Activated CD4-positive, alpha-beta T cell treated with anti-CD3 and anti-CD28 coated beads, Interleukin-2, amount 50 U/mL, for 4 hours (primary cell): Measurements from ENCODE around the gene AMIGO1.
"Not testable (repeated sequence)": the region's sequence is repeated elsewhere in the genome, so short reads cannot be mapped to it uniquely, and the experiment has no call there.

Experiments
- DNase-seq, 2 experiments: peaks; one replicate each; pipeline ENCODE4 v3.0.0-alpha.2; 2020

The AMIGO1 gene

GRCh38 chr1:109482791-109483671 lies 26.5 kb downstream of the AMIGO1 start:
- DNase-seq, result peak; percentile 26 to 31

- DNase-seq, result no peak
Observed at GRCh38 chr1:109482242-109482641, 27.3 kb downstream of the AMIGO1 start.

- no peak for DNase-seq
Observed at GRCh38 chr1:109481646-109482045, 27.9 kb downstream of the AMIGO1 start.

- DNase-seq, result no peak
Observed at GRCh38 chr1:109479901-109480300, 29.6 kb downstream of the AMIGO1 start.

GRCh38 chr1:109479311-109479710 lies 30.2 kb downstream of the AMIGO1 start:
- DNase-seq, result no peak

GRCh38 chr1:109478806-109479205 lies 30.7 kb downstream of the AMIGO1 start:
- no peak for DNase-seq

GRCh38 chr1:109477821-109478220 lies 31.7 kb downstream of the AMIGO1 start:
- DNase-seq, result no peak

GRCh38 chr1:109476825-109477224 lies 32.7 kb downstream of the AMIGO1 start:
- no peak for DNase-seq

- DNase-seq, result no peak
Observed at GRCh38 chr1:109475261-109475660, 34.3 kb downstream of the AMIGO1 start.

- DNase-seq, result no peak
Observed at GRCh38 chr1:109474697-109475096, 34.8 kb downstream of the AMIGO1 start.

GRCh38 chr1:109473284-109474057 lies 36.1 kb downstream of the AMIGO1 start:
- not testable (repeated sequence) for DNase-seq

GRCh38 chr1:109472779-109473178 lies 36.7 kb downstream of the AMIGO1 start:
- DNase-seq, result no peak

- no peak for DNase-seq
Observed at GRCh38 chr1:109470245-109470644, 39.3 kb downstream of the AMIGO1 start.

- DNase-seq, result no peak
Observed at GRCh38 chr1:109468903-109469302, 40.6 kb downstream of the AMIGO1 start.

- no peak for DNase-seq
Observed at GRCh38 chr1:109468061-109468460, 41.5 kb downstream of the AMIGO1 start.

GRCh38 chr1:109467301-109467777 lies 42.2 kb downstream of the AMIGO1 start:
- no peak for DNase-seq

- DNase-seq, result no peak
Observed at GRCh38 chr1:109466452-109467300, 42.9 kb downstream of the AMIGO1 start, which contains the start of gene SYPL2. Gene SYPL2, plus strand, starts transcription at chr1:109466546. Its CDS starts 298 bp downstream, at chr1:109466844.

GRCh38 chr1:109466125-109466451 lies 43.4 kb downstream of the AMIGO1 start:
- no peak for DNase-seq

GRCh38 chr1:109457819-109458218 lies 51.7 kb downstream of the AMIGO1 start:
- DNase-seq, result no peak

- DNase-seq, result no peak
Observed at GRCh38 chr1:109454497-109455133, 54.9 kb downstream of the AMIGO1 start.
